HCT116 (cell line): Measurements from ENCODE around the gene KLHL11. TPM values are rescaled to one million over a fixed set of nuclear protein-coding genes. Genes with fewer than 3 reads are reported as not detected.

Experiments
- ATAC-seq: fragments of 200-7000 bp; cut with Tn5 transposase; 2 replicates; pipeline ENCODE4 v1.9.1; 2020; ENCODE audit warnings: mild to moderate bottlenecking, moderate library complexity
- BruUV-seq: library from RNA; stranded (reverse); fragments of 400-500 nt; replicated peaks from 2 replicates; lab custom pipeline; 2021; lab: Mats Ljungman, UMichigan
- CTCF ChIA-PET: fragments of 300-600 bp; sonication (Branson Sonifier 250); formaldehyde crosslinking; loops from one replicate; lab custom pipeline; 2021; ENCODE audit warnings: antibody characterized with exemption; lab: Charles Lee
- POLR2A ChIA-PET: fragments of 300-600, 350-600 bp; sonication (Branson Sonifier 250); formaldehyde crosslinking; loops from one replicate; lab custom pipeline; 2021; ENCODE audit warnings: antibody characterized with exemption; lab: Charles Lee
- RAD21 ChIA-PET, 2 experiments: fragments of 300-600 bp; sonication (Branson Sonifier 250); formaldehyde crosslinking; loops; one replicate each; lab custom pipeline; 2023; ENCODE audit warnings: low total read pairs in 2 of 2; ENCODE audit not compliant: uncharacterized antibody in 2 of 2, unreplicated experiment in 2 of 2, low non-redundant PET in 1 of 2; lab: Charles Lee
- DNase-seq: peaks from one replicate; pipeline ENCODE4 v3.0.0-alpha.2; 2010; ENCODE audit warnings: low read depth, low spot score
- H2AFZ ChIP-seq: fragments of 200-600 bp; shearing (Covaris generic), sonication (generic); 2 replicates; pipeline ENCODE4 v1.6.1; 2017; ENCODE audit warnings: low read depth, mixed run types, mixed read lengths, antibody characterized with exemption, low read length; ENCODE audit not compliant: poor library complexity, severe bottlenecking
- H3K27ac ChIP-seq: 2 replicates; pipeline ENCODE4 v1.5.1; 2012; ENCODE audit warnings: low read depth, low read length
- H3K27me3 ChIP-seq: fragments of 200-600 bp; sonication (generic); 2 replicates; pipeline ENCODE4 v1.6.1; 2016; ENCODE audit warnings: mixed run types, low read length, mixed read lengths; ENCODE audit not compliant: insufficient read depth
- H3K36me3 ChIP-seq, 2 experiments: fragments of 200-500 bp in 1 of 2; fragments of 200-600 bp in 1 of 2; sonication (Bioruptor generic) in 1 of 2; sonication (generic) in 1 of 2; 2 replicates each; pipeline versions ENCODE4 v1.5.1 to v1.6.1; 2014 to 2016; ENCODE audit warnings: low read length in 2 of 2, inconsistent platforms in 1 of 2, mixed read lengths in 1 of 2, mixed run types in 1 of 2; ENCODE audit not compliant: insufficient read depth in 2 of 2, control insufficient read depth in 1 of 2
- H3K4me1 ChIP-seq, 2 experiments: fragments of 200-600 bp in 1 of 2; sonication (generic) in 1 of 2; 2 replicates each; pipeline versions ENCODE4 v1.5.1 to v1.6.1; 2012 to 2017; ENCODE audit warnings: low read length in 2 of 2, inconsistent platforms in 1 of 2, mild to moderate bottlenecking in 1 of 2, mixed read lengths in 1 of 2, mixed run types in 1 of 2, moderate library complexity in 1 of 2; ENCODE audit not compliant: insufficient read depth in 2 of 2, control insufficient read depth in 1 of 2
- H3K4me2 ChIP-seq: fragments of 200-600 bp; sonication (generic); 2 replicates; pipeline ENCODE4 v1.6.1; 2017; ENCODE audit warnings: mixed run types, low read length, mixed read lengths
- H3K4me3 ChIP-seq, 2 experiments: fragments of 200-600 bp in 1 of 2; sonication (generic) in 1 of 2; replicated peaks in 1 of 2; 2 replicates each; pipeline ENCODE4 v1.5.1; 2011 to 2016; ENCODE audit warnings: low read length in 2 of 2, control low read depth in 1 of 2, low read depth in 1 of 2, mild to moderate bottlenecking in 1 of 2, mixed read lengths in 1 of 2, mixed run types in 1 of 2
- H3K79me2 ChIP-seq: fragments of 200-600 bp; sonication (generic); 2 replicates; pipeline ENCODE4 v1.6.1; 2017; ENCODE audit warnings: mild to moderate bottlenecking, mixed run types, low read length, moderate library complexity, mixed read lengths; ENCODE audit not compliant: insufficient read depth
- H3K9ac ChIP-seq: fragments of 200-600 bp; sonication (generic); 2 replicates; pipeline ENCODE4 v1.6.1; 2016; ENCODE audit warnings: low read length, mixed read lengths
- H3K9me2 ChIP-seq: fragments of 200-600 bp; sonication (generic), shearing (Covaris generic); 2 replicates; pipeline ENCODE4 v1.6.1; 2017; ENCODE audit warnings: mixed run types, mild to moderate bottlenecking, moderate library complexity; ENCODE audit not compliant: insufficient read depth
- H3K9me3 ChIP-seq, 2 experiments: fragments of 200-500 bp in 1 of 2; fragments of 200-600 bp in 1 of 2; sonication (Bioruptor generic) in 1 of 2; sonication (generic) in 1 of 2; 2 replicates each; pipeline ENCODE4 v1.6.1; 2014 to 2017; ENCODE audit warnings: low read length in 2 of 2, mixed read lengths in 2 of 2, inconsistent platforms in 1 of 2, low read depth in 1 of 2, mild to moderate bottlenecking in 1 of 2, mixed run types in 1 of 2, moderate library complexity in 1 of 2; ENCODE audit not compliant: control insufficient read depth in 1 of 2, insufficient read depth in 1 of 2
- H4K20me1 ChIP-seq: fragments of 200-600 bp; sonication (generic), shearing (Covaris generic); 2 replicates; pipeline ENCODE4 v1.6.1; 2017; ENCODE audit warnings: mixed run types, mild to moderate bottlenecking, moderate library complexity; ENCODE audit not compliant: insufficient read depth
- EZH2 ChIP-seq: fragments of 200-600 bp; sonication (generic); IDR thresholded peaks from 2 replicates; pipeline ENCODE4 v1.6.1; 2017; ENCODE audit warnings: antibody characterized with exemption, mixed run types
- EZH2phosphoT487 ChIP-seq: fragments of 200-600 bp; IDR thresholded peaks from 2 replicates; pipeline ENCODE4 v1.6.1; 2018; ENCODE audit warnings: antibody characterized with exemption, borderline replicate concordance
- FOSL1 ChIP-seq: IDR thresholded peaks from 2 replicates; pipeline ENCODE4 v1.6.1; 2012; ENCODE audit warnings: low read depth
- JUND ChIP-seq: IDR thresholded peaks from 2 replicates; pipeline ENCODE4 v1.6.1; 2012
- POLR2AphosphoS5 ChIP-seq: IDR thresholded peaks from 2 replicates; pipeline ENCODE4 v1.6.1; 2011; ENCODE audit warnings: mild to moderate bottlenecking, low read depth, low read length, moderate library complexity
- SIN3A ChIP-seq: IDR thresholded peaks from 2 replicates; pipeline ENCODE4 v1.6.1; 2012; ENCODE audit warnings: low read depth
- ZFX ChIP-seq: fragments of 450-650 bp; IDR thresholded peaks from 2 replicates; pipeline ENCODE4 v1.6.1; 2017
- intact Hi-C: fragments of 100-400 bp; cut with micrococcal nuclease; formaldehyde crosslinking; loops from 2 replicates; pipeline ENCODE4 v1.10.0; 2022
- total RNA-seq: library from RNA; stranded (reverse); gene quantifications from one replicate; pipeline ENCODE4 v1.2.1, GENCODE V29; 2021; ENCODE audit not compliant: unreplicated experiment
- TF ChIP-seq, protein P1 (sequence below): IDR thresholded peaks from 2 replicates; pipeline ENCODE4 v1.6.1; 2012; ENCODE audit warnings: low read depth

KLHL11 gene
- total RNA-seq, 1 experiment from 2014 or later, result 22.4 TPM

DNA sequence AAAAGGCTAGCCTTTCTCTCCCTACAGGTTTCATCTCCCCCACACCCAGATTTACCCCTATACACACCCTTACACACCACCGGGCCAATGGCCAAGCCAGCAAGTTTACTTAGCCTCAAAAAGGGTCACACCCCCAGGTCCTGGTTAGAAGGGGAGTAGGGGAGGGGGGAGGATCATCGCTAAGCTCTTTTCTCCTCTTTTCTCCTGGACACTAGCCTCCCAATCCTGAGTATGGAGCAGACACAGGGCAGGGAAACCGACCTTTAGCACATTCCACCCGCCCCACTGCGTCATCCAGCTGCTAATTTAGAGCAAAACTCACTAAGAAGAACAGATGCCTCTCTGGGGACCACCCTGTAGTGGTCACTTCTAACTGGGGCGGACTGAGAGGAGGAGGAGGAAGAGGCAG is 49.1 kb upstream of the KLHL11 start:
- H3K79me2 ChIP-seq, result peaks cover 89% of the 10 kb centered on the region
- RAD21 ChIA-PET, result no interaction called here
- no peaks in the 10 kb centered on the region for H3K27me3 ChIP-seq
- H3K9me3 ChIP-seq, result no peaks in the 10 kb centered on the region
- H3K9me2 ChIP-seq, result no peaks in the 10 kb centered on the region
- H3K4me2 ChIP-seq, result no peak overlapping the region
- H3K4me1 ChIP-seq, result peaks cover 9 to 28% of the 10 kb centered on the region in 2 experiments
- H3K36me3 ChIP-seq, result peaks cover 35 to 47% of the 10 kb centered on the region in 2 experiments
- no peaks in the 10 kb centered on the region for H4K20me1 ChIP-seq
- no peak overlapping the region for H3K9ac ChIP-seq
- ATAC-seq, result no peak
- TF ChIP-seq SIN3A (no peak), POLR2AphosphoS5 (no peak), JUND (no peak), EZH2phosphoT487 (no peak), EZH2 (no peak), ZFX (no peak), FOSL1 (no peak)
- TF ChIP-seq, protein P1, sequence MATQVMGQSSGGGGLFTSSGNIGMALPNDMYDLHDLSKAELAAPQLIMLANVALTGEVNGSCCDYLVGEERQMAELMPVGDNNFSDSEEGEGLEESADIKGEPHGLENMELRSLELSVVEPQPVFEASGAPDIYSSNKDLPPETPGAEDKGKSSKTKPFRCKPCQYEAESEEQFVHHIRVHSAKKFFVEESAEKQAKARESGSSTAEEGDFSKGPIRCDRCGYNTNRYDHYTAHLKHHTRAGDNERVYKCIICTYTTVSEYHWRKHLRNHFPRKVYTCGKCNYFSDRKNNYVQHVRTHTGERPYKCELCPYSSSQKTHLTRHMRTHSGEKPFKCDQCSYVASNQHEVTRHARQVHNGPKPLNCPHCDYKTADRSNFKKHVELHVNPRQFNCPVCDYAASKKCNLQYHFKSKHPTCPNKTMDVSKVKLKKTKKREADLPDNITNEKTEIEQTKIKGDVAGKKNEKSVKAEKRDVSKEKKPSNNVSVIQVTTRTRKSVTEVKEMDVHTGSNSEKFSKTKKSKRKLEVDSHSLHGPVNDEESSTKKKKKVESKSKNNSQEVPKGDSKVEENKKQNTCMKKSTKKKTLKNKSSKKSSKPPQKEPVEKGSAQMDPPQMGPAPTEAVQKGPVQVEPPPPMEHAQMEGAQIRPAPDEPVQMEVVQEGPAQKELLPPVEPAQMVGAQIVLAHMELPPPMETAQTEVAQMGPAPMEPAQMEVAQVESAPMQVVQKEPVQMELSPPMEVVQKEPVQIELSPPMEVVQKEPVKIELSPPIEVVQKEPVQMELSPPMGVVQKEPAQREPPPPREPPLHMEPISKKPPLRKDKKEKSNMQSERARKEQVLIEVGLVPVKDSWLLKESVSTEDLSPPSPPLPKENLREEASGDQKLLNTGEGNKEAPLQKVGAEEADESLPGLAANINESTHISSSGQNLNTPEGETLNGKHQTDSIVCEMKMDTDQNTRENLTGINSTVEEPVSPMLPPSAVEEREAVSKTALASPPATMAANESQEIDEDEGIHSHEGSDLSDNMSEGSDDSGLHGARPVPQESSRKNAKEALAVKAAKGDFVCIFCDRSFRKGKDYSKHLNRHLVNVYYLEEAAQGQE, result no peak
- TF ChIP-seq, all 23 proteins: peak for 0
- ChIA-PET POLR2A (interaction anchor here (0.9 kb wide), 1 partner anchor 16 kb away, joined by 4 read pairs; the partner anchor contains the start of gene ODAD4), CTCF (no interaction called here)
- no peak overlapping the region for H3K4me3 ChIP-seq
- BruUV-seq, result no TSS peak
- DNase-seq, result no peak
- intact Hi-C loops, result no loop called here
- H2AFZ ChIP-seq, result no peak overlapping the region
- no peak overlapping the region for H3K27ac ChIP-seq
